Astrocyte (in vitro differentiated cells and primary cell): ENCODE results near the gene PAPPA2. TPM values are rescaled to one million over a fixed set of nuclear protein-coding genes. Genes with fewer than 3 reads are reported as not detected.

Experiments used
- DNase-seq: peaks from one replicate; pipeline ENCODE4 v3.0.0-alpha.2; 2010; ENCODE audit warnings: low read depth
- FAIRE-seq: peaks from 2 replicates; lab custom pipeline; 2011; peaks lifted over from hg19 to GRCh38; lab: Jason Lieb, UNC
- H2AFZ ChIP-seq: 2 replicates; pipeline ENCODE4 v1.6.0; 2012; ENCODE audit warnings: low read depth, low read length, inconsistent platforms
- H3K27ac ChIP-seq: 2 replicates; pipeline ENCODE4 v1.5.1; 2011; ENCODE audit warnings: low read depth, low read length, inconsistent platforms
- H3K27me3 ChIP-seq: 2 replicates; pipeline ENCODE4 v1.6.0; 2011; ENCODE audit warnings: low read length, inconsistent platforms; ENCODE audit not compliant: insufficient read depth
- H3K36me3 ChIP-seq: 2 replicates; pipeline ENCODE4 v1.5.1; 2011; ENCODE audit warnings: low read length, inconsistent platforms; ENCODE audit not compliant: insufficient read depth
- H3K4me1 ChIP-seq: 2 replicates; pipeline ENCODE4 v1.5.1; 2011; ENCODE audit warnings: low read length, inconsistent platforms; ENCODE audit not compliant: insufficient read depth
- H3K4me2 ChIP-seq: 2 replicates; pipeline ENCODE4 v1.6.0; 2012; ENCODE audit warnings: low read length, inconsistent platforms
- H3K4me3 ChIP-seq: 2 replicates; pipeline ENCODE4 v1.5.1; 2011; ENCODE audit warnings: low read depth, mild to moderate bottlenecking, low read length, inconsistent platforms; ENCODE audit not compliant: insufficient read depth
- H3K79me2 ChIP-seq: 2 replicates; pipeline ENCODE4 v1.6.0; 2012; ENCODE audit warnings: mild to moderate bottlenecking, low read length, inconsistent platforms; ENCODE audit not compliant: insufficient read depth
- H3K9ac ChIP-seq: 2 replicates; pipeline ENCODE4 v1.6.0; 2012; ENCODE audit warnings: mild to moderate bottlenecking, low read length, inconsistent platforms
- H3K9me3 ChIP-seq: 2 replicates; pipeline ENCODE4 v1.5.1; 2012; ENCODE audit warnings: low read depth, mild to moderate bottlenecking, low read length, inconsistent platforms; ENCODE audit not compliant: insufficient read depth
- H4K20me1 ChIP-seq: 2 replicates; pipeline ENCODE4 v1.6.0; 2012; ENCODE audit warnings: low read length, inconsistent platforms; ENCODE audit not compliant: insufficient read depth
- H3K27ac Mint-ChIP-seq: one replicate; pipeline ENCODE4 v1.8.0; 2021; ENCODE audit warnings: mild to moderate bottlenecking, mixed read lengths; ENCODE audit not compliant: unreplicated experiment
- H3K27me3 Mint-ChIP-seq: one replicate; pipeline ENCODE4 v1.8.0; 2021; ENCODE audit warnings: low read depth, mixed read lengths; ENCODE audit not compliant: unreplicated experiment
- H3K36me3 Mint-ChIP-seq: one replicate; pipeline ENCODE4 v1.8.0; 2021; ENCODE audit warnings: low read depth, mixed read lengths; ENCODE audit not compliant: unreplicated experiment
- H3K4me1 Mint-ChIP-seq: one replicate; pipeline ENCODE4 v1.8.0; 2021; ENCODE audit warnings: low read depth, mixed read lengths; ENCODE audit not compliant: unreplicated experiment
- H3K4me3 Mint-ChIP-seq: one replicate; pipeline ENCODE4 v1.8.0; 2021; ENCODE audit warnings: mild to moderate bottlenecking, moderate library complexity, mixed read lengths; ENCODE audit not compliant: unreplicated experiment
- H3K9me3 Mint-ChIP-seq: one replicate; pipeline ENCODE4 v1.8.0; 2021; ENCODE audit warnings: mild to moderate bottlenecking, mixed read lengths; ENCODE audit not compliant: unreplicated experiment
- EZH2 ChIP-seq: IDR thresholded peaks from 2 replicates; pipeline ENCODE4 v1.6.1; 2012; ENCODE audit warnings: mild to moderate bottlenecking, low read length, inconsistent platforms; ENCODE audit not compliant: insufficient read depth
- total RNA-seq: library from RNA; stranded (reverse); gene quantifications from 2 replicates; pipeline ENCODE4 v1.2.1, GENCODE V29; 2021
- TF ChIP-seq, protein P1 (sequence below): IDR thresholded peaks from 2 replicates; pipeline ENCODE4 v1.5.1; 2011; ENCODE audit warnings: low read depth, mild to moderate bottlenecking, inconsistent platforms, low read length, moderate library complexity; ENCODE audit not compliant: insufficient read depth

The PAPPA2 gene
- total RNA-seq, 1 donor from 2014 or later = 19.0 TPM

GRCh38 chr1:176796583-176796982 lies 333.6 kb downstream of the PAPPA2 start:
- no peak overlapping the region for H3K27ac ChIP-seq
- H3K36me3 Mint-ChIP-seq = peaks cover 5% of the 10 kb centered on the region
- no peak overlapping the region for H2AFZ ChIP-seq
- H3K27me3 ChIP-seq = no peaks in the 10 kb centered on the region
- no peak overlapping the region for H3K9ac ChIP-seq
- no peaks in the 10 kb centered on the region for H3K9me3 ChIP-seq
- H3K79me2 ChIP-seq = no peaks in the 10 kb centered on the region
- no peak overlapping the region for H3K4me2 ChIP-seq
- no peak for DNase-seq
- no peak overlapping the region for H3K4me3 Mint-ChIP-seq
- FAIRE-seq = no peak
- TF ChIP-seq, protein P1, sequence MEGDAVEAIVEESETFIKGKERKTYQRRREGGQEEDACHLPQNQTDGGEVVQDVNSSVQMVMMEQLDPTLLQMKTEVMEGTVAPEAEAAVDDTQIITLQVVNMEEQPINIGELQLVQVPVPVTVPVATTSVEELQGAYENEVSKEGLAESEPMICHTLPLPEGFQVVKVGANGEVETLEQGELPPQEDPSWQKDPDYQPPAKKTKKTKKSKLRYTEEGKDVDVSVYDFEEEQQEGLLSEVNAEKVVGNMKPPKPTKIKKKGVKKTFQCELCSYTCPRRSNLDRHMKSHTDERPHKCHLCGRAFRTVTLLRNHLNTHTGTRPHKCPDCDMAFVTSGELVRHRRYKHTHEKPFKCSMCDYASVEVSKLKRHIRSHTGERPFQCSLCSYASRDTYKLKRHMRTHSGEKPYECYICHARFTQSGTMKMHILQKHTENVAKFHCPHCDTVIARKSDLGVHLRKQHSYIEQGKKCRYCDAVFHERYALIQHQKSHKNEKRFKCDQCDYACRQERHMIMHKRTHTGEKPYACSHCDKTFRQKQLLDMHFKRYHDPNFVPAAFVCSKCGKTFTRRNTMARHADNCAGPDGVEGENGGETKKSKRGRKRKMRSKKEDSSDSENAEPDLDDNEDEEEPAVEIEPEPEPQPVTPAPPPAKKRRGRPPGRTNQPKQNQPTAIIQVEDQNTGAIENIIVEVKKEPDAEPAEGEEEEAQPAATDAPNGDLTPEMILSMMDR = no peak
- no peak for TF ChIP-seq EZH2
- H3K36me3 ChIP-seq = no peaks in the 10 kb centered on the region
- H3K4me1 ChIP-seq = no peaks in the 10 kb centered on the region
- H4K20me1 ChIP-seq = no peaks in the 10 kb centered on the region
- no peak overlapping the region for H3K4me3 ChIP-seq
- H3K27ac Mint-ChIP-seq = peak overlapping the region; percentile 23
- H3K27me3 Mint-ChIP-seq = no peaks in the 10 kb centered on the region
- H3K9me3 Mint-ChIP-seq = peaks cover 2% of the 10 kb centered on the region
- peaks cover 26% of the 10 kb centered on the region for H3K4me1 Mint-ChIP-seq

DNA sequence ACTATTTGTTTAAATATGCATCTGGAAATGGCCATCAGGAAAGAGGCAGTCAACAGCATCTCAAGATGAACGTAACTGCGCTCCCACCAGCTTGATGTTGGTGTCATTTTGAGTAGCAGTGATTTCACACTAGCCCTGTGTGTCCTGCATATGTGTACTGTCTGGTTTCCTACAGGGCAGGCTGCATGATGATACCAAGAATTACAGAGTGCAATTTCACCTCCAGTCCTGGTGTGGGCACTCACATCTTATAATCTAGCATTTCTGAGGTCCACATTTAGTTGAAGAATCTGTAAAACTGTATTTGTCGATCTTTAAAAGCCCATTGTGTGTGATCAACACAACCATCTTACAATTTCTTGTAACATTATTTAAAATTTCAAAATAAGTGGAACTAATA lies 336.4 kb downstream of the PAPPA2 start:
- Histone ChIP-seq H3K9ac (no peak overlapping the region), H3K4me1 (no peaks in the 10 kb centered on the region), H3K4me2 (no peak overlapping the region), H3K79me2 (no peaks in the 10 kb centered on the region), H4K20me1 (no peaks in the 10 kb centered on the region), H3K36me3 (no peaks in the 10 kb centered on the region), H3K27ac (no peak overlapping the region), H3K27me3 (no peaks in the 10 kb centered on the region), H3K4me3 (no peak overlapping the region), H2AFZ (no peak overlapping the region), H3K9me3 (no peaks in the 10 kb centered on the region)
- DNase-seq = no peak
- FAIRE-seq = no peak
- H3K27ac Mint-ChIP-seq = no peak overlapping the region
- peaks cover 25% of the 10 kb centered on the region for H3K4me1 Mint-ChIP-seq
- H3K4me3 Mint-ChIP-seq = no peak overlapping the region
- H3K27me3 Mint-ChIP-seq = no peaks in the 10 kb centered on the region
- H3K9me3 Mint-ChIP-seq = no peaks in the 10 kb centered on the region
- no peaks in the 10 kb centered on the region for H3K36me3 Mint-ChIP-seq
- TF ChIP-seq EZH2 = no peak
- TF ChIP-seq, protein P1 = no peak

DNA sequence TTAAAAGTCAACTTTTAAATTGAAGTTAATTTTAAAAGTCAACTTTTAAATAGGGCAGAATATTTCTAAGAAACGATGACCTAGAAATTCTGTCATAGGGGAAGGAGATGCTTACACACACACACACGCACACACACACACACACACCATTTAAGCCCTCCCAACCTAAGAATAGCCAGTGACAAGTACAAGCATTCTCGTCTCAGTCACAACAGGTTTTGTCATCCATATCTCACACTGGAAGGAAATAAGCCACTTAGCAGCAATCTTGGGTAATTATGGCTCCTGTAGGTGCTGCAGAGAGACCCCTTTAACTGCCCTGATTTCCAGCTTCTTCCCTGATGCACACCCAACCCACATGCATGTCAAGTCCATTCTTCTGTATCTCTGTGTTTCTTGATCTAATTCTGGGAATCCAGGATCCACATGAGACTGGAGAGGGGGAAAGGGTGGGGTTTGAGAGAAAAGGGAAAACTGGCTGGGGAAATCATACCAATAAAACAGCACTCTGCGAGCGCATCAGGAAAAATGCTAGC lies 338.1 kb downstream of the PAPPA2 start:
- Histone ChIP-seq H3K4me3 (no peak overlapping the region), H3K27me3 (no peaks in the 10 kb centered on the region), H2AFZ (no peak overlapping the region), H3K79me2 (no peaks in the 10 kb centered on the region), H3K9ac (no peak overlapping the region), H4K20me1 (no peaks in the 10 kb centered on the region), H3K4me2 (no peak overlapping the region), H3K27ac (no peak overlapping the region), H3K4me1 (no peaks in the 10 kb centered on the region), H3K36me3 (no peaks in the 10 kb centered on the region), H3K9me3 (no peaks in the 10 kb centered on the region)
- FAIRE-seq = no peak
- Mint-ChIP-seq H3K27me3 (no peaks in the 10 kb centered on the region), H3K27ac (peak overlapping the region; percentile 59), H3K4me3 (no peak overlapping the region), H3K36me3 (no peaks in the 10 kb centered on the region), H3K4me1 (peaks cover 21% of the 10 kb centered on the region), H3K9me3 (no peaks in the 10 kb centered on the region)
- TF ChIP-seq, protein P1 = no peak
- no peak for TF ChIP-seq EZH2
- DNase-seq = no peak
